Natural killer cell (primary cell): Measurements from ENCODE around the gene CIB1. TPM values are rescaled to one million over a fixed set of nuclear protein-coding genes. Genes with fewer than 3 reads are reported as not detected.

Experiments
- ATAC-seq, 3 donors: fragments of 150-1000 bp in 2 of 3; fragments of 200-7000 bp in 1 of 3; cut with Tn5 transposase; 1 replicate in 1 of 3; 2 replicates in 2 of 3; pipeline ENCODE4 v1.10.0; 2021; ENCODE audit warnings: mild to moderate bottlenecking in 2 of 3, moderate library complexity in 2 of 3
- DNase-seq, 2 donors: peaks; one replicate each; pipeline versions ENCODE4 v3.0.0 to v3.0.0-alpha.2; 2013 to 2021; ENCODE audit warnings: mixed read lengths in 1 of 2
- H3K27ac ChIP-seq: one replicate; pipeline ENCODE4 v1.5.1; 2013; ENCODE audit warnings: mild to moderate bottlenecking, low read length
- H3K27me3 ChIP-seq: one replicate; pipeline ENCODE4 v1.6.1; 2013; ENCODE audit warnings: low read length; ENCODE audit not compliant: control insufficient read depth, insufficient read depth
- H3K36me3 ChIP-seq: one replicate; pipeline ENCODE4 v1.6.1; 2013; ENCODE audit warnings: low read length; ENCODE audit not compliant: control insufficient read depth, insufficient read depth
- H3K4me1 ChIP-seq: one replicate; pipeline ENCODE4 v1.6.1; 2013; ENCODE audit warnings: low read length; ENCODE audit not compliant: control insufficient read depth, insufficient read depth
- H3K4me3 ChIP-seq: one replicate; pipeline ENCODE4 v1.5.1; 2013; ENCODE audit warnings: low read length
- H3K9me3 ChIP-seq: one replicate; pipeline ENCODE4 v1.6.1; 2013; ENCODE audit warnings: low read length; ENCODE audit not compliant: control insufficient read depth, insufficient read depth
- H3K27ac Mint-ChIP-seq, 2 donors: one replicate each; pipeline ENCODE4 v1.8.0; 2022; ENCODE audit warnings: mild to moderate bottlenecking in 2 of 2, mixed read lengths in 2 of 2, moderate library complexity in 1 of 2
- H3K27me3 Mint-ChIP-seq, 2 donors: one replicate each; pipeline ENCODE4 v1.8.0; 2022; ENCODE audit warnings: low read depth in 2 of 2, mixed read lengths in 2 of 2
- H3K36me3 Mint-ChIP-seq: one replicate; pipeline ENCODE4 v1.8.0; 2022; ENCODE audit warnings: mixed read lengths
- H3K4me1 Mint-ChIP-seq, 2 donors: one replicate each; pipeline ENCODE4 v1.8.0; 2022; ENCODE audit warnings: mixed read lengths in 2 of 2
- H3K4me3 Mint-ChIP-seq: one replicate; pipeline ENCODE4 v1.8.0; 2022; ENCODE audit warnings: mild to moderate bottlenecking, moderate library complexity, mixed read lengths
- H3K9me3 Mint-ChIP-seq, 2 donors: one replicate each; pipeline ENCODE4 v1.8.0; 2022; ENCODE audit warnings: mixed read lengths in 2 of 2
- WGBS: methylation state at CpG from one replicate; pipeline ENCODE4 v1.1.7; 2013; ENCODE audit warnings: missing lambda C conversion rate; ENCODE audit not compliant: insufficient coverage; 5-methylcytosine and 5-hydroxymethylcytosine counted together
- intact Hi-C: fragments of 100-400 bp; cut with micrococcal nuclease; formaldehyde crosslinking; loops from one replicate; pipeline ENCODE4 v1.14.2; 2022
- total RNA-seq, 4 donors: library from RNA; stranded (reverse); fragments of 120-200 nt in 1 of 4; gene quantifications; one replicate each; pipeline versions ENCODE4 v1.2.3 to v1.2.4, GENCODE V29; 2013 to 2022
- TF ChIP-seq, protein P1 (sequence below): fragments of 200-600 bp; IDR thresholded peaks from one replicate; pipeline ENCODE4 v1.8.0; 2022; ENCODE audit warnings: antibody characterized with exemption

Gene CIB1
- total RNA-seq, 3 donors from 2014 or later (not counting 1 experiment from before 2014, with no cell fraction given) = 136 to 209 (median 154) TPM

- no peak overlapping the region for H3K27ac Mint-ChIP-seq
- ATAC-seq (no peak), DNase-seq (no peak)
- Histone ChIP-seq H3K4me1 (peaks cover 38% of the 10 kb centered on the region), H3K27me3 (no peaks in the 10 kb centered on the region), H3K27ac (no peak overlapping the region), H3K4me3 (no peak overlapping the region), H3K9me3 (no peaks in the 10 kb centered on the region), H3K36me3 (peaks cover 5% of the 10 kb centered on the region)
- H3K27me3 Mint-ChIP-seq = no peaks in the 10 kb centered on the region
- peaks cover 7 to 18% of the 10 kb centered on the region in 2 donors for H3K4me1 Mint-ChIP-seq
- TF ChIP-seq, protein P1, sequence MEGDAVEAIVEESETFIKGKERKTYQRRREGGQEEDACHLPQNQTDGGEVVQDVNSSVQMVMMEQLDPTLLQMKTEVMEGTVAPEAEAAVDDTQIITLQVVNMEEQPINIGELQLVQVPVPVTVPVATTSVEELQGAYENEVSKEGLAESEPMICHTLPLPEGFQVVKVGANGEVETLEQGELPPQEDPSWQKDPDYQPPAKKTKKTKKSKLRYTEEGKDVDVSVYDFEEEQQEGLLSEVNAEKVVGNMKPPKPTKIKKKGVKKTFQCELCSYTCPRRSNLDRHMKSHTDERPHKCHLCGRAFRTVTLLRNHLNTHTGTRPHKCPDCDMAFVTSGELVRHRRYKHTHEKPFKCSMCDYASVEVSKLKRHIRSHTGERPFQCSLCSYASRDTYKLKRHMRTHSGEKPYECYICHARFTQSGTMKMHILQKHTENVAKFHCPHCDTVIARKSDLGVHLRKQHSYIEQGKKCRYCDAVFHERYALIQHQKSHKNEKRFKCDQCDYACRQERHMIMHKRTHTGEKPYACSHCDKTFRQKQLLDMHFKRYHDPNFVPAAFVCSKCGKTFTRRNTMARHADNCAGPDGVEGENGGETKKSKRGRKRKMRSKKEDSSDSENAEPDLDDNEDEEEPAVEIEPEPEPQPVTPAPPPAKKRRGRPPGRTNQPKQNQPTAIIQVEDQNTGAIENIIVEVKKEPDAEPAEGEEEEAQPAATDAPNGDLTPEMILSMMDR = no peak
- intact Hi-C loops = no loop called here
- no peaks in the 10 kb centered on the region for H3K36me3 Mint-ChIP-seq
- no peak overlapping the region for H3K4me3 Mint-ChIP-seq
- H3K9me3 Mint-ChIP-seq = no peaks in the 10 kb centered on the region
- WGBS = 96% methylated on average over 4 of the region's 6 CpGs
Observed at GRCh38 chr15:90207252-90207651, 26.5 kb downstream of the CIB1 start.

GRCh38 chr15:90205886-90206285 lies 27.9 kb downstream of the CIB1 start:
- no peaks in the 10 kb centered on the region for H3K9me3 Mint-ChIP-seq
- no peaks in the 10 kb centered on the region for H3K27me3 Mint-ChIP-seq
- Histone ChIP-seq H3K4me1 (peaks cover 34% of the 10 kb centered on the region), H3K27me3 (no peaks in the 10 kb centered on the region), H3K36me3 (peaks cover 5% of the 10 kb centered on the region), H3K9me3 (no peaks in the 10 kb centered on the region), H3K27ac (no peak overlapping the region), H3K4me3 (no peak overlapping the region)
- DNase-seq = no peak
- H3K4me1 Mint-ChIP-seq = peaks cover 8 to 19% of the 10 kb centered on the region in 2 donors
- H3K4me3 Mint-ChIP-seq = no peak overlapping the region
- TF ChIP-seq, protein P1 = no peak
- H3K27ac Mint-ChIP-seq = no peak overlapping the region
- intact Hi-C loops = no loop called here
- no peak for ATAC-seq
- 85% methylated on average over 5 of the region's 5 CpGs for WGBS
- no peaks in the 10 kb centered on the region for H3K36me3 Mint-ChIP-seq

GRCh38 chr15:90205050-90205848 lies 28.5 kb downstream of the CIB1 start:
- no peak overlapping the region for H3K27ac ChIP-seq

More at GRCh38 chr15:90205050-90205848, 28.5 kb downstream of the CIB1 start:
- intact Hi-C loops = no loop called here
- no peak for ATAC-seq
- H3K27me3 Mint-ChIP-seq = no peaks in the 10 kb centered on the region
- H3K27me3 ChIP-seq = no peaks in the 10 kb centered on the region
- no peaks in the 10 kb centered on the region for H3K9me3 ChIP-seq
- H3K4me1 ChIP-seq = peaks cover 39% of the 10 kb centered on the region
- no peak overlapping the region for H3K27ac Mint-ChIP-seq
- TF ChIP-seq, protein P1 = no peak
- H3K9me3 Mint-ChIP-seq = no peaks in the 10 kb centered on the region
- H3K4me3 Mint-ChIP-seq = no peak overlapping the region
- no peaks in the 10 kb centered on the region for H3K36me3 Mint-ChIP-seq
- DNase-seq = no peak
- no peak overlapping the region for H3K4me3 ChIP-seq
- H3K4me1 Mint-ChIP-seq = peaks cover 8 to 24% of the 10 kb centered on the region in 2 donors
- H3K36me3 ChIP-seq = peaks cover 5% of the 10 kb centered on the region
- WGBS = 84% methylated on average over 10 of the region's 10 CpGs
